RWPE1 (cell line): ENCODE data around the gene CCDC197.
A peak's percentile ranks its signal among the peaks of the same experiment; 100 is the strongest.

Source experiments
- CTCF ChIA-PET: fragments of 350-600 bp; sonication (Branson Sonifier 250); formaldehyde crosslinking; extraction: SDS; loops from one replicate; lab custom pipeline; 2021; lab: Yijun Ruan, JAX
- POLR2A ChIA-PET: fragments of 400-600 bp; formaldehyde crosslinking; extraction: SDS; loops from one replicate; lab custom pipeline; 2020; ENCODE audit warnings: antibody characterized with exemption; ENCODE audit not compliant: low non-redundant PET; lab: Yijun Ruan, JAX
- DNase-seq: peaks from one replicate; pipeline ENCODE4 v3.0.0; 2012; ENCODE audit warnings: low spot score
- H3K27ac ChIP-seq: fragments of 450-650 bp; 2 replicates; pipeline ENCODE4 v1.5.1; 2017
- TF ChIP-seq, protein P1 (sequence below): fragments of 450-650 bp; conservative IDR thresholded peaks from 2 replicates; pipeline ENCODE4 v1.5.1; 2017; ENCODE audit warnings: low read depth, mild to moderate bottlenecking

The CCDC197 gene

DNA sequence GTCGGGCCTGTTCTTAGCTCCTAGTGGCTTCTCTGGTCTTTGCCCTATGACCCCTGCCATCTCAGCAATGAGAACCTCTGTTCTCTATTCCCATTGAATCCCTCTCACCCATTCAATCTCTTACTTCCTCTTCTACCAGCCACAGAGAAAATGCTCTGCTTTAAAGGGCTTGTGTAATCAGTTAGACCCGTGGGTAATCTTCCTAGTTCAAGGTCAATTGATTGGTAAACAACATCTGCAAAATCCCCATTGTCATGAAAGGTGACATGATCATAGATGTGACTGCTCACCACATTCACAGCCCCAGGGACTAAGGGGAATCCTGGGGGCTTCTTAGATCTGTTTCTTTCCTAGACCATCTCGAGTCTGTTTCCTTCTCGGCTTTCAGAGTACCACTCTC, 7.2 kb upstream of the CCDC197 start:
- ChIA-PET POLR2A (no interaction called here), CTCF (no interaction called here)
- TF ChIP-seq, protein P1, sequence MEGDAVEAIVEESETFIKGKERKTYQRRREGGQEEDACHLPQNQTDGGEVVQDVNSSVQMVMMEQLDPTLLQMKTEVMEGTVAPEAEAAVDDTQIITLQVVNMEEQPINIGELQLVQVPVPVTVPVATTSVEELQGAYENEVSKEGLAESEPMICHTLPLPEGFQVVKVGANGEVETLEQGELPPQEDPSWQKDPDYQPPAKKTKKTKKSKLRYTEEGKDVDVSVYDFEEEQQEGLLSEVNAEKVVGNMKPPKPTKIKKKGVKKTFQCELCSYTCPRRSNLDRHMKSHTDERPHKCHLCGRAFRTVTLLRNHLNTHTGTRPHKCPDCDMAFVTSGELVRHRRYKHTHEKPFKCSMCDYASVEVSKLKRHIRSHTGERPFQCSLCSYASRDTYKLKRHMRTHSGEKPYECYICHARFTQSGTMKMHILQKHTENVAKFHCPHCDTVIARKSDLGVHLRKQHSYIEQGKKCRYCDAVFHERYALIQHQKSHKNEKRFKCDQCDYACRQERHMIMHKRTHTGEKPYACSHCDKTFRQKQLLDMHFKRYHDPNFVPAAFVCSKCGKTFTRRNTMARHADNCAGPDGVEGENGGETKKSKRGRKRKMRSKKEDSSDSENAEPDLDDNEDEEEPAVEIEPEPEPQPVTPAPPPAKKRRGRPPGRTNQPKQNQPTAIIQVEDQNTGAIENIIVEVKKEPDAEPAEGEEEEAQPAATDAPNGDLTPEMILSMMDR: no peak
- no peak for DNase-seq
- H3K27ac ChIP-seq: no peak overlapping the region

DNA sequence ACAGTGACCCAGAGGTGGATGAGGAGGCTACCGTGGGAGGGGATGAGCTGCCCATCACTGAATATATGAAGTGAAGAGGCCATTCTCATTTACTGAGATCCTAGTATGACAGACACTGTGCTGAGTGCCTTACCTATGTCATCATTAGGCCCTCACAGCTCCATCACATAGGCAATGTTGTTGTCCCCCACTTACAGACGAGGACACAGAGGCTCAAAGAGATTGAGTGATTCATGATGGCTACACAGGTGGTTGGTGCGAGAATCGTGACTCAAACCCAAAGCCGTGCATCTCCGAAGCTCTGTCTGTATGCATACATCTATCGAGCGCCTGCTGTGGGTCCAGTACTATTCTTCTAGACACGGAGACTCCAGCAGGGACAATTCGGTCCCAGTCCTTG, 5.9 kb upstream of the CCDC197 start:
- no peak for DNase-seq
- POLR2A ChIA-PET: no interaction called here
- no peak overlapping the region for H3K27ac ChIP-seq
- CTCF ChIA-PET: no interaction called here
- TF ChIP-seq, protein P1: no peak

DNA sequence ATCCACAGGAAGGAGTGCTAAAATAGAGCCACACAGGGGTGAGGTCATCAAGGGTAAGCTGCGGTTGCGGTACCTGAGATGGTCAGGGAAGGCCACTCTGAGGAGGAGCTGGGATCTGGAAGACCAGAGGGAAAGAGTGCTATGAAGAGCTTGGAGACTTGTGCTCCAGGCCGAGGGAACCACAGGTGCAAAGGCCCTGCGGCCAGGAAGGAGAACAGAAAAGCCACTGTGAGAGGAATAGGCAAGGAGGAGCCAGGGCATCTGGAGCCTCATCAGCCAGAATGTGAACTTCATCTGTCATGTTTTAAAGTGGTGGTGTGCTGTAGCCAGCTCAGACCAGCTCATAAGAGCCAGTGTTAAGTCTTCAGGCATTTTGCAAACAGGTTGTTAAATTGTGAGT, 5.5 kb upstream of the CCDC197 start:
- TF ChIP-seq, protein P1: no peak
- ChIA-PET POLR2A (no interaction called here), CTCF (interaction anchor here (2.3 kb wide), 1 partner anchor 52 kb away, joined by 9 read pairs; no protein-coding TSS in a partner anchor)
- DNase-seq: no peak
- H3K27ac ChIP-seq: no peak overlapping the region

DNA sequence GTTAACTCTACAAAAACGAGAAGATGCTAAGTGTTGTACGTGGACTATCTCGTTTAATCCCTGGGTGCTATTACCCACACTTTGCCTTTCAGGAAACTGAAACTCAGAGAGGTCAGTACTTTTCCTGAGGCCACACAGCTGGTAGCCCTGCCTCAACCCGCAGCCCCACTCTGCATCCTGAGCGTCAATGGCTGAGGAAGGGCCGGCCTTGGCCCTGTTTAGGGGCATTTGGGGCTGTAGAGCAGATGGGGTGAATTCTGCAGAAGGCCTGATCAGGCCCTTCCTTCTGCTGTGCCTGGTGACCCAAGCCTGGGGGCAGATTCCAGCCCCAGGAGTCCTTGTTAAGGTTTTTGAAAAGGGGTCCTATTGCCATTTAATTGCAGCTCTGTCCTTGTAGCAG, 3.7 kb upstream of the CCDC197 start:
- no peak for DNase-seq
- H3K27ac ChIP-seq: no peak overlapping the region
- CTCF ChIA-PET: interaction anchor here (0.6 to 2.3 kb wide), 2 partner anchors 25 to 54 kb away, joined by 3 to 9 read pairs; no protein-coding TSS in a partner anchor
- TF ChIP-seq, protein P1: no peak
- POLR2A ChIA-PET: interaction anchor here (0.5 kb wide), 1 partner anchor 744 kb away, joined by 7 read pairs; no protein-coding TSS in a partner anchor

DNA sequence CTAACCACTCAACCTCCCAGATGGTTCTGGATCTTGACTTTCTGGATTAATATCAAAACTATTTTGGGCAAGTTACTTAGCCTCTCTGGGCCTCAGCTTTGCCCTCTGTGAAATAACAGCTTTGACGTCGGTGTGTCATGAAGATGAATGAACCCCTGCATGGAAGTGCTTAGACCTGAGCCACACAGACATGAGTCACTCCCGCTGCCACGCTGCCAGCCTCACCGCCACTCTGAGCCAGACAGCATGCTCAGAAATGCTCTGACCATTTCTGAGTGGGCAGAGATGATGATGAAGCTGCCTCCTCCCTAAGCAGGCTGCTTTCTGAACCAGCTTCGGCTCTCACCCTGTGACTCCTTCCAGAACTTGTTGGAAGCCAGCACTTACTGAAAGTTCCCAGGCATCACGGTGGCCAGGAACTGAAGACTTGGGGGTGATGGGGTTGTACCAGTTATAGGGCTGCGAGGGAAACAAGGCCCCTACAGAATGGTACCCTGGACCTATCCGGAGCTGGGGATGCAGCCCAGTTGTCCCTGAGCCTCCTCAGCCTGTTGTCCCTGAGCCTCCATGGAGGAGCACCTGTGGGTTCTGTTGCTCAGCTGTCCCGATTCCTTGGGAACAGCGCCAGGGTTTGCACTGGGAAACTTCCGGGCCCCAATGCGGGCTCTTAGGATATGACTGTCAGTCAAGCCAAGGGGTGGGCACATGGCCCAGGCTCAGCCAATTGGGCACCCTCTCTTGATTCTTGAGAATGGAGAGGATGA, 2.0 kb upstream of the CCDC197 start:
- ChIA-PET POLR2A (interaction anchor here (0.6 kb wide), 1 partner anchor 143 kb away, joined by 3 read pairs; no protein-coding TSS in a partner anchor), CTCF (interaction anchor here (0.6 to 1.6 kb wide), 4 partner anchors 9 to 610 kb away, joined by 3 to 11 read pairs (median 4); no protein-coding TSS in a partner anchor)
- peak; percentile 66 for DNase-seq
- TF ChIP-seq, protein P1: no peak
- H3K27ac ChIP-seq: peak overlapping the region; percentile 56

DNA sequence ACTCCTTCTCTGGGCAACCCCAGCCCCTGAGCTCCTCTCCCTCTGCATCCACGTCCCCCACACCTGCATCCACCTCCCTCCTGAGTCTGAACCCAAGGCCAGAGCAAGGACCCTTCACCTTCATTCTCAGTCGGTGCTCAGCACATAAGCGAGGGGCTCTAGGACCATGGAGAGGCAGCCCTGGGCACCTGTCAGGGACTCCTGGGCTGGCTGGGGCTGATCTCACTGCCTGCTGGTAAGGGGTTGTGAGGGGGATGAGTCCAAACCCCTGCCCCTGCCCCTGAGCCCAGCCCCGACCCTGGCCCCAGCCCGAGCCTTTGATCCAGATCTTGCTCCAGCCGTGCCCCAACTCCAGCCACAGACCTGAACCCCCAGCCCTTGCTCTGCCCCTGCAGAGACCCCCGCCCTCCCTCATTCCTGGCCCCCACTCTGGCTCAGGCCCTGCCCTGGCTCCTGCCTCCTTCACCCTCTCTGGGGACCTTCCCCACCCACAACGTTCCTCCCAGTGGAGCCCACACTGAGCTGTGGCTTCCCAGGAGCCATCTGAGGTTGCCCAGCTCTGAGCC, 888 bp upstream of the CCDC197 start:
- ChIA-PET POLR2A (no interaction called here), CTCF (interaction anchor here (1.6 kb wide), 1 partner anchor 56 kb away, joined by 6 read pairs; no protein-coding TSS in a partner anchor)
- TF ChIP-seq, protein P1: no peak
- no peak for DNase-seq
- no peak overlapping the region for H3K27ac ChIP-seq
